Measurements from ENCODE around the gene DCDC1. TPM values are rescaled to one million over a fixed set of nuclear protein-coding genes. Genes with fewer than 3 reads are reported as not detected.

DCDC1 gene, protein sequence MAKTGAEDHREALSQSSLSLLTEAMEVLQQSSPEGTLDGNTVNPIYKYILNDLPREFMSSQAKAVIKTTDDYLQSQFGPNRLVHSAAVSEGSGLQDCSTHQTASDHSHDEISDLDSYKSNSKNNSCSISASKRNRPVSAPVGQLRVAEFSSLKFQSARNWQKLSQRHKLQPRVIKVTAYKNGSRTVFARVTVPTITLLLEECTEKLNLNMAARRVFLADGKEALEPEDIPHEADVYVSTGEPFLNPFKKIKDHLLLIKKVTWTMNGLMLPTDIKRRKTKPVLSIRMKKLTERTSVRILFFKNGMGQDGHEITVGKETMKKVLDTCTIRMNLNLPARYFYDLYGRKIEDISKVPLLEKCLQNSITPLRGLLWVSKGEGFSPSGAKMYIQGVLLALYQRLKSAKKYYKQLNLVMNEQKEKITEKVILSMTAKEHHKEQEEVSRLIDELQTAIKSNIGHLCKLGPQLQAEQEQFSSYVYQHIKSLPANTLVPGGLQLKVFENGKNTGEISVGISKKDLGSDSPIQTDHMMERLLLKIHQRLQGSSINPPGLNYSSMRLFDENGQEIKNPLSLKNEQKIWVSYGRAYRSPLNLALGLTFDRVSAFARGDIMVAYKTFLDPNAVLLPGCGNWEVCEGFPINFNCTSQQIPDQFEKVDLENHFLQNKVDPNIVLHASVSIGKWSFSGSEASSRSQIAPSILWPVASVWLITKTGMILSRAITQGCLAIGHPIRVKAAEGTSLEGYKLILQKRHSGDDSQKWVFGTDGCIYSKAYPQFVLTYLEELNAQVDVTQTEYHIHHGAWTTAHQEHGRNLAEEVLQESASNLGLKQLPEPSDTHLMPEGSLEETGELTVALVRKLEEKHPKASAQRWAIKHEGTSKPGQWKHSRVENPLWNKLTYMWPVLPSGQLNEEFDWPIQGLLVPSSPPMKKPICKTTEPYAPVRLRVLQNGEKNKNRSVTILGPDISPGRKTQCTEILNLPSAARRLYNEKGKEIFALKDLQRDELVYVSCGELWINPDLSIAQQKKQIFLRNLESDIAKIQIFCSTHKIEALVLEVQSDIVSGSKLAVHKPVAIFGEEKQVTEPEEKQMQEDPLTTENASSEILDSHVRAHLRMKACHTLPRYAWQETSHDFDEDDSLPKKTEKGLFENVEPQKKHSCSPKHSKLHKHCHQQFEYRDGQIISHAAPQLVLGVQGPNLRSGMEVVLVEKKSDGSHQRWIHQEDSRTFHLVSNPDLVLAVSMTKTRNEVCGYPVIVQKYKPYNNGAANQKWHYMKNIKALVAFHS (N-terminal part only)
- 2.6 TPM for total RNA-seq

DNA sequence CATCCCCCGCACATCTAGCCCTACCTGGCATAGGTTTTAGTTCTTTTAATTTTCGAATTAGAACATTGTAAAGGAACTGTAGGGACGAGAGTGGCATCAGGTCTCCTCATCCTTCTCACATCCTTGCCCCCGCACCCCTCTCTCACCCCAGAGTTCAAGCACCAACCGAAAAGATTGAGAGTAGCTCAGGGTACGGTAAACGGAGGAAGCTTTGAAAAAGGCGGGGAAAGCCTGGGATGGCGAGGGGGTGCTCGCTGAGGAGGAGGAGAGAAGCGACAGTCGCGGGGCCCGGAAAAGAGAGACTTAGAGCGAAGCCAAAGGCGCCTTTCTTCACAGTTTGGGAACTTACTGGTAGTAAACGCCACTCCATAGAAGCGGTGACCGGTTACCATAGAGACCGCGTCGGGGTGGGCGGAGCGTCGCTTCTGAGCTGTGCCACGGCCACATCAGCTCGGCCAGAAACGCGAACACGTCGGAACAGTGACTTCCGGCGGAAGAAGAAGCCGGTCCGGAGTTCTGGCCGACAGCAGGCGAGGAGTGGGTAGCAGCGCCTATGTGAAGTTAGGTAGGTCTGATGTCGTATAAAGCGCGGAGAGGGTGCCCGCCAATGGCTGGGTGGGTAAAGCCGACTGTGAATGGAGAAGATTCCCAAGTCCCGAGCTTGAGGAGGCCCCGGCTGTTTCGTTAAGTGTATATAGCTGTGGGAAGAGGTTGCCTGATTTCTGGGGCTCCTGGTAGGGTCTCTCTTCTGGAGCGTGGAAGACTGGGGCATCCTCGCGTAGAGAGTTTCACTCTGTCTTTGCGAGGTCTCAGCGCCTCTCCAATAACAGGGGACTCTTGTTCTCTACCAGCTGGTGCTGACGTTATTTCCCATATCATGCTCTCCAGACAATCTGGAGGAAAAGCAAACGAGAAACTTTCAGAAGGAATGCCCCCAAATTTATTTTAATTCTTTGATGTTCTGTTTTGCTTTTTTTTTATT, at the start of gene DCDC1, which contains the start of gene DNAJC24:
TSS of gene DCDC1 (minus strand) at position 392 of the 982 bp plus-strand sequence. CDS start 41,459 bp downstream, outside the sequence.
TSS of gene DNAJC24 (plus strand) at position 513 of the 982 bp plus-strand sequence. CDS start 889 bp downstream, outside the sequence.
- ATAC-seq (peak; percentile 100), DNase-seq (ENCODE audit: low spot score) (peak; percentile 95)

- ATAC-seq: no peak
- DNase-seq (ENCODE audit: low spot score): no peak
Observed at GRCh38 chr11:31419138-31419537, 49.6 kb upstream of the DCDC1 start.

DNA sequence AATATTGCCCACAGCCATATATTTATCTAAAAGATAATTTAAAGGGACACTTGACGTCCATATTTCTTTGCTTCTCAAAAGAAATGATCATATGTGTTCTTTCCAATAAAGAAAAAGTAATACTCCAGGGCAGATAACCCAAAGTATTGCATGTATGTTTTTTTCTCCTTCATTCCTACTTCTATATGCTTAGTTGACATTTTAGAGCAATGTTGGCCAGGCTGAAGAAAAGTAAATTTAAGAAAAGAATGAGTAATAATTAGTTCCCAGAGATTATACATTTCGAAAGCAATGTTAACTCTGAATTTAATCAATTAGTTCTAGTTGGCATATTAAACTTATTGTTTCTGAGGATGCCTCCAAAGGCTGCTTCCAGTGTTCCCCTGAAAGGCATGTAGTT, 48.3 kb upstream of the DCDC1 start:
- ATAC-seq (no peak), DNase-seq (ENCODE audit: low spot score) (no peak)

- no peak for DNase-seq (ENCODE audit: low spot score)
- ATAC-seq: no peak
Observed at GRCh38 chr11:31417357-31417756, 47.8 kb upstream of the DCDC1 start.

GRCh38 chr11:31415435-31415834, 45.9 kb upstream of the DCDC1 start:
- ATAC-seq (no peak), DNase-seq (ENCODE audit: low spot score) (no peak)

DNA sequence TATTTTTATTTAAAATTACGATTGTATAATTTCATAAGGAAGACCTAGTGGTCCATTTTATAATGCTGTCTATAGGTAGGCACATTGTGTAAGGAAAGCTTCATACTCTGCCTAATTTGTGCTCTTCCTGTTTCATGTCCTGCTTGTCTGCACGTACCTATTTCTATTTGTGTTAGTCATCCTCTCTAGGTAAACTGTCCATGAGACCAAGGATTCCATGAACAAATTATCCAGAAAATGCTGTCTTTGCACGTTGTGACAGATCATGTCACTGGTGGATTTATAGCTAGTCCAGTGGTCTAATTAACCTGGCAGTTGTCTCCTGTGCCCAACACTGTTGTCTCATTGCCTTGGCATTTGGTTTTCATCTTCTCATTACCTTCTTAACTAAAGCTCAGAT, 44.8 kb upstream of the DCDC1 start:
- DNase-seq (ENCODE audit: low spot score): no peak
- no peak for ATAC-seq

- ATAC-seq (no peak), DNase-seq (ENCODE audit: low spot score) (no peak)
Observed at GRCh38 chr11:31412946-31413345, 43.4 kb upstream of the DCDC1 start.

- ATAC-seq: no peak
- DNase-seq (ENCODE audit: low spot score): no peak
Observed at GRCh38 chr11:31408201-31408600, 38.7 kb upstream of the DCDC1 start.

GRCh38 chr11:31404614-31405013, 35.1 kb upstream of the DCDC1 start:
- DNase-seq (ENCODE audit: low spot score): no peak
- no peak for ATAC-seq

DNA sequence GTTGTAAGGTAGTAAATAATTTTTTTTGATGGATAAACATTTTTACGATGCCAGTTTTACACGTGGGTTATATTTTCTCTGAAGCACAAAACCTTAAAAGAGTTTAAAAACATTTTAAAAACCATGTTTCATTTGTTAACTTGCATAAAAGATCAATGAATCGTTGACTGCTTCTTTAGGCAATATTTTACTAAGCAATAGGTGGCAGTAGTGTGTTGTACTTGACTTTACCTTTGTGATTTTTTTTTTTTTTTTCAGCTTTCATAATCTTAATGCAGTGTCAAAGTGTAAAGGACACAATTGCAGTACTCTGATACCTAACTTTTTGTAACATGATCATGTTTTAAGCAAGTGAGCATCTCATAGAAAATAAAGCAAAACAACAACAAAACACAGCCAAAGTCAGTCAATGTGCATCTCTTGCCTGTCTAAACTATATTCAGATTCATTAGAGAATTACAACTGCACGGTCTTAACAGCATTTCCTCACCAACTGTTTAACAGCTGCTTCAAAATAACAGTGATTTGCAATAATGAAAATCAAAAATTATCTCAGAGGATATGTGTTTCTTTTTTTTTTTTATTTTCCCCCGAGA, 27.8 kb upstream of the DCDC1 start:
- ATAC-seq (peak; percentile 91), DNase-seq (ENCODE audit: low spot score) (no peak)

DNA sequence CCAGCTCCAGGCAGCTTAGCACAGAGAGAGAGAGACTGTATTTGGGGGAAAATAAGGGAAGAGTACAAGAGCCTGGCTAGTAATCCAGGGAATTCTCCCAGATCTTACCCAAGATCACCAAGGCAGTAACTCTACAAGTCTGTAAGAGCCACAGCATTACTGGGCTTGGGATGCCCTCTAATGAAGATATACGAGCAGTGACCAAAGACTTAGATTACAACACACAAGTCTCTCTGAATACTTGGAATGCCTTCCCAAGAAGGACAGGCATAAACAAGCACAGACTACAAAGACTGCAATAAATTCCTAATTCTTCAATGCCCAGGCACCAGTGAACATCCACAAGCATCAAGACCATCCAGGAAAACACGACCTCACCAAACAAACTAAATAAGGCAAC, 17.8 kb upstream of the DCDC1 start:
- DNase-seq (ENCODE audit: low spot score) (no peak), ATAC-seq (no peak)

DNA sequence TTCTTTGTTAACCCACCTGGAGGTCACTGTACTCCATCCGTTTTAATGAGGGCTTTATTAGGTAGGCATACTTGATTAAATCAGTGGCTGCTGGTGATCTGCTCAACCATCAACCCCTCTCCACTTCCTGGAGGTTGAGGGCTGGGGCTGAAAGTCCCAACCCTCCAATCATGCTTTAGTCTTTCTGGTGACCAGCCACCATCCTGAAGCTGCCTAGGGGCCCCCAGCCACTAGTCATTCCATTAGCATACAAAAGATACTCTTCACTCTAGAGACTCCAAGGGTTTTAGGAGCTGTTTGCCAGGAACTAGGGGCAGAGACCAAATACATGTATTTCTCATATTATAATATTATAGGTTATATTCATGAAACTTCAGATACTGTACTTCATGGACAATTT, 13.6 kb upstream of the DCDC1 start:
- DNase-seq (ENCODE audit: low spot score) (no peak), ATAC-seq (no peak)

DNA sequence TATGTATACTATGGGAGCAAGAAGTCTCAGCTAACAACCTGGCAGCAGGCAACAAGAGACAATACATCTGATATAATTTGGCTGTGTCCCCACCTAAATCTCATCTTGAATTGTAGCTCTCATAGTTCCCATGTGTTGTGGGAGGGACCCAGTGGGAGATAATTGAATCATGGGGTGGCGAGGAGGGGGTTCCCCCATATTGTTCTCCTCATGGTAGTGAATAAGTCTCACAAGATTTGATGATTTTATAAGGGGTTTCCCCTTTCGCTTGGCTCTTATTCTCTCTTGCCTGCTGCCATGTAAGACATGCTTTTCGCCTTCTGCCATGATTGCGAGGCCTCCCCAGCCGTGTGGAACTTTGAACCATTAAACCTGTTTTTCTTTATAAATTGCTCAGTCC, 6.3 kb upstream of the DCDC1 start:
- DNase-seq (ENCODE audit: low spot score) (no peak), ATAC-seq (no peak)

DNA sequence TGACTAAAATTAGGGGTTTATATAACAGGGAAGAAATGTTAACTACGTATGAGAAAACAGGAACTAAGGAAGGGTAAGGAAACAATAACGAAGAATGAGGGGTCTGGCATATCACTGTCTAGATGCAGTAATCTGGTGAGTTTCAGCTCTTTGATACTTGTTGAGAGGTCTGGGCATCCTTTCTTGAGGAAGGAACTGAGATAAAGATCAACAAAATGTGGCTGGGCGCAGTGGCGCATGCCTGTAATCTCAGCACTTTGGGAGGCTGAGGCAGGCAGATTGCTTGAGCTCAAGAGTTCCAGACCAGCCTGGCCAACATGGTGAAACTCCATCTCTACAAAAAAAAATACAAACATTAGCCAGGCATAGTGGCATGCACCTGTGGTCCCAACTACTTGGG, 2.7 kb downstream of the DCDC1 start:
- ATAC-seq (no peak), DNase-seq (ENCODE audit: low spot score) (no peak)

- no peak for DNase-seq (ENCODE audit: low spot score)
- ATAC-seq: no peak
Observed at GRCh38 chr11:31361743-31362142, 7.8 kb downstream of the DCDC1 start.

- DNase-seq (ENCODE audit: low spot score) (no peak), ATAC-seq (no peak)
Observed at GRCh38 chr11:31355817-31356216, 13.7 kb downstream of the DCDC1 start.

GRCh38 chr11:31355131-31355530, 14.4 kb downstream of the DCDC1 start:
- ATAC-seq (no peak), DNase-seq (ENCODE audit: low spot score) (no peak)

DNA sequence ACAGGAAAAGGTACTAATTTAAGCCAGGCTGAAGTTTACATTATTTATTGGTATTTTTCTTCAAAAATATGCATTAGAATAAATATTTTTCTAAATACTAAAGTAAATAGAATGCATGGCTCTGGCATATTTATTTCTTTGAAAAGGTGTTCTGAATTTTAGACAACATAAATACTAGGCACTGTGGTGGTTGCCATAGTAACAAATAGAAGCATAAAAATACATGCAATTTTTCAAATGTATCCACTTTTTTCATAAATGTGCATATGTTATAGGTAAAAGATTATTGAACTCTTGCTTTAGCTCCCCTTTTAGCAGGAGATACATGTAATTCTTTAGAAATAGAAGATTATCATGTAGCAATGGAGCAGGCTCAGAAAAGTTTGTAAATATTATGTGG, 18.4 kb downstream of the DCDC1 start:
- no peak for DNase-seq (ENCODE audit: low spot score)
- ATAC-seq: no peak

- DNase-seq (ENCODE audit: low spot score) (no peak), ATAC-seq (peak; percentile 66)
Observed at GRCh38 chr11:31340903-31341572, 28.5 kb downstream of the DCDC1 start.
